GM12878 (cell line): ENCODE measurements around the gene PGA3. TPM values are rescaled to one million over a fixed set of nuclear protein-coding genes. Genes with fewer than 3 reads are reported as not detected.
"Not testable (repeated sequence)": the region's sequence is repeated elsewhere in the genome, so short reads cannot be mapped to it uniquely, and the experiment has no call there.

ENCODE experiments used
- ATAC-seq: fragments of 200-7000 bp; cut with Tn5 transposase; 3 replicates; pipeline ENCODE4 v1.9.1; 2020; ENCODE audit warnings: mild to moderate bottlenecking, moderate library complexity
- BruUV-seq: library from RNA; stranded (reverse); fragments of 400-500 nt; replicated peaks from 2 replicates; lab custom pipeline; 2021; lab: Mats Ljungman, UMichigan
- CTCF ChIA-PET: fragments of 300-600 bp; sonication (Branson Sonifier 250); formaldehyde crosslinking; extraction: SDS; loops from one replicate; lab custom pipeline; 2021; ENCODE audit warnings: inconsistent platforms; lab: Yijun Ruan, JAX
- POLR2A ChIA-PET: fragments of 350-600 bp; formaldehyde crosslinking; extraction: SDS; loops from one replicate; lab custom pipeline; 2021; ENCODE audit warnings: inconsistent platforms; lab: Charles Lee
- RAD21 ChIA-PET: fragments of 300-600 bp; sonication (Branson Sonifier 250); formaldehyde crosslinking; loops from one replicate; lab custom pipeline; 2023; ENCODE audit warnings: antibody characterized with exemption; ENCODE audit not compliant: unreplicated experiment; lab: Charles Lee
- SMC1A ChIA-PET: fragments of 300-600 bp; sonication (Branson Sonifier 250); formaldehyde crosslinking; loops from one replicate; lab custom pipeline; 2023; ENCODE audit not compliant: unreplicated experiment, uncharacterized antibody; lab: Charles Lee
- DNase-seq: peaks from one replicate; pipeline ENCODE4 v3.0.0-alpha.2; 2011; ENCODE audit warnings: low read depth, low spot score
- FAIRE-seq: peaks from 3 replicates; lab custom pipeline; 2011; peaks lifted over from hg19 to GRCh38; lab: Jason Lieb, UNC
- H2AFZ ChIP-seq: 2 replicates; pipeline ENCODE4 v1.6.0; 2011; ENCODE audit warnings: low read depth, low read length, control low read depth; ENCODE audit not compliant: control insufficient read depth
- H3K27ac ChIP-seq: 2 replicates; pipeline ENCODE4 v1.5.1; 2011; ENCODE audit warnings: control low read depth; ENCODE audit not compliant: control insufficient read depth, insufficient read depth
- H3K27me3 ChIP-seq, 2 experiments: replicated peaks in 1 of 2; 2 replicates each; pipeline versions ENCODE4 v1.6.0 to v1.6.1; 2011; ENCODE audit warnings: low read length in 1 of 2; ENCODE audit not compliant: control insufficient read depth in 2 of 2, insufficient read depth in 2 of 2
- H3K36me3 ChIP-seq, 2 experiments: 2 replicates each; pipeline ENCODE4 v1.5.1; 2011; ENCODE audit warnings: low read length in 1 of 2; ENCODE audit not compliant: control insufficient read depth in 2 of 2, insufficient read depth in 2 of 2
- H3K4me1 ChIP-seq: 2 replicates; pipeline ENCODE4 v1.6.1; 2011; ENCODE audit warnings: mild to moderate bottlenecking, low read length, moderate library complexity, mixed read lengths; ENCODE audit not compliant: control insufficient read depth, insufficient read depth
- H3K4me2 ChIP-seq: 2 replicates; pipeline ENCODE4 v1.6.0; 2011; ENCODE audit warnings: control low read depth; ENCODE audit not compliant: control insufficient read depth, insufficient read depth
- H3K4me3 ChIP-seq: fragments of 200-600 bp; sonication (generic); 2 replicates; pipeline ENCODE4 v1.5.1; 2016
- H3K79me2 ChIP-seq: 2 replicates; pipeline ENCODE4 v1.6.0; 2011; ENCODE audit warnings: low read length; ENCODE audit not compliant: control insufficient read depth, insufficient read depth
- H3K9ac ChIP-seq: 2 replicates; pipeline ENCODE4 v1.8.0; 2011; ENCODE audit warnings: low read length, control low read depth, mixed read lengths; ENCODE audit not compliant: control insufficient read depth, insufficient read depth
- H3K9me3 ChIP-seq: replicated peaks from 3 replicates; pipeline ENCODE4 v1.5.1; 2011; ENCODE audit warnings: mild to moderate bottlenecking, low read length; ENCODE audit not compliant: control insufficient read depth, insufficient read depth
- H4K20me1 ChIP-seq: 2 replicates; pipeline ENCODE4 v1.6.0; 2011; ENCODE audit not compliant: control insufficient read depth, insufficient read depth
- WGBS: methylation state at CpG from one replicate; pipeline ENCODE4 v1.1.6; 2016; ENCODE audit warnings: low lambda C conversion rate; ENCODE audit not compliant: insufficient replicate concordance, insufficient coverage; ENCODE audit errors: missing lambda C conversion rate; 5-methylcytosine and 5-hydroxymethylcytosine counted together
- in situ Hi-C: fragments of 300-500 bp; cut with MboI; formaldehyde crosslinking; loops from 9 replicates; pipeline ENCODE4 v1.14.3; 2018; ENCODE audit warnings: mixed read lengths
- intact Hi-C: fragments of 100-400 bp; cut with micrococcal nuclease; formaldehyde crosslinking; loops from one replicate; pipeline ENCODE4 v1.14.2; 2022; ENCODE audit not compliant: unreplicated experiment
- polyA plus RNA-seq, 11 experiments: library from polyadenylated mRNA; depleted of rRNA in 4 of 11; unstranded in 6 of 11; stranded (reverse) in 5 of 11; fragments of >200 nt; fragmentation: Nextera tagmentation in 4 of 11; fragmentation: Illumina TruSeq in 1 of 11; extraction: Ambion mirVana in 4 of 11; extraction: Trizol in 1 of 11; gene quantifications; 1 replicate in 1 of 11; 2 replicates in 10 of 11; pipeline versions ENCODE4 v1.2.1 to v1.2.3, GENCODE V29; 2011 to 2016; ENCODE audit warnings: inconsistent platforms in 2 of 11, missing spikeins in 2 of 11, low read depth in 1 of 11
- total RNA-seq, 4 experiments: library from RNA; depleted of rRNA in 3 of 4; stranded (reverse); fragments of >200 nt in 3 of 4; fragmentation: Illumina TruSeq in 1 of 4; extraction: Trizol in 1 of 4; gene quantifications; 2 replicates each; pipeline versions ENCODE4 v1.2.1 to v1.2.3, GENCODE V29; 2013 to 2021

PGA3 gene
- total and polyA plus RNA-seq, 10 of the 15 experiments (the other 5 are each of a cell fraction or from before 2014, with no cell fraction given): not detected

GRCh38 chr11:61213711-61214324 is 10.5 kb downstream of the PGA3 start:
- no CpG with 5 or more reads among the region's 3 CpGs for WGBS
- H3K27ac ChIP-seq, DNase-seq, H3K4me1 ChIP-seq, intact Hi-C loops, H2AFZ ChIP-seq, POLR2A ChIA-PET, H3K4me2 ChIP-seq, RAD21 ChIA-PET, H3K79me2 ChIP-seq, FAIRE-seq, H3K9ac ChIP-seq, H3K27me3 ChIP-seq, H4K20me1 ChIP-seq, CTCF ChIA-PET, H3K9me3 ChIP-seq, BruUV-seq, ATAC-seq, SMC1A ChIA-PET, H3K4me3 ChIP-seq, H3K36me3 ChIP-seq, in situ Hi-C loops: not testable (repeated sequence)

- H3K36me3 ChIP-seq, CTCF ChIA-PET, RAD21 ChIA-PET, H3K4me3 ChIP-seq, H3K9ac ChIP-seq, H3K4me2 ChIP-seq, H3K79me2 ChIP-seq, ATAC-seq, H3K4me1 ChIP-seq, FAIRE-seq, H3K27me3 ChIP-seq, H2AFZ ChIP-seq, H3K9me3 ChIP-seq, POLR2A ChIA-PET, in situ Hi-C loops, DNase-seq, BruUV-seq, H4K20me1 ChIP-seq, SMC1A ChIA-PET, intact Hi-C loops, H3K27ac ChIP-seq: not testable (repeated sequence)
- WGBS: no CpG with 5 or more reads among the region's 4 CpGs
These were observed 15.0 kb downstream of the PGA3 start for GRCh38 chr11:61218306-61218705.

GRCh38 chr11:61219016-61219415 is 15.7 kb downstream of the PGA3 start:
- H3K9ac ChIP-seq, H3K79me2 ChIP-seq, SMC1A ChIA-PET, H3K4me1 ChIP-seq, H3K36me3 ChIP-seq, POLR2A ChIA-PET, H3K27me3 ChIP-seq, RAD21 ChIA-PET, ATAC-seq, H3K4me3 ChIP-seq, FAIRE-seq, H3K27ac ChIP-seq, DNase-seq, intact Hi-C loops, H3K9me3 ChIP-seq, BruUV-seq, H4K20me1 ChIP-seq, H3K4me2 ChIP-seq, CTCF ChIA-PET, in situ Hi-C loops, H2AFZ ChIP-seq: not testable (repeated sequence)
- 12% methylated on average over 5 of the region's 5 CpGs for WGBS

GRCh38 chr11:61222047-61222446 is 18.7 kb downstream of the PGA3 start, which contains the start of gene PGA4:
Gene PGA4, plus strand, starts transcription at chr11:61222347. Its CDS starts 54 bp downstream, at chr11:61222401.
- DNase-seq, intact Hi-C loops, H3K27ac ChIP-seq, H3K79me2 ChIP-seq, SMC1A ChIA-PET, H3K36me3 ChIP-seq, FAIRE-seq, H3K4me3 ChIP-seq, CTCF ChIA-PET, H3K27me3 ChIP-seq, RAD21 ChIA-PET, H3K9me3 ChIP-seq, H3K9ac ChIP-seq, H4K20me1 ChIP-seq, H3K4me2 ChIP-seq, POLR2A ChIA-PET, H2AFZ ChIP-seq, BruUV-seq, in situ Hi-C loops, H3K4me1 ChIP-seq, ATAC-seq: not testable (repeated sequence)
- WGBS: no CpG with 5 or more reads among the region's 8 CpGs
